MM.1S (cell line): ENCODE measurements around the gene KBTBD3.

Source experiments
- EZH2 ChIP-seq: fragments of 300-600 bp; sonication (generic); optimal IDR thresholded peaks from 2 replicates; pipeline ENCODE3; 2017; ENCODE audit warnings: low read depth, mild to moderate bottlenecking, antibody characterized with exemption, low read length, mixed read lengths
- TF ChIP-seq, protein P1 (sequence below): fragments of 300-600 bp; sonication (generic); IDR thresholded peaks from 2 replicates; pipeline ENCODE4 v1.5.1; 2016; ENCODE audit warnings: antibody characterized with exemption, low read length, mixed read lengths

DNA sequence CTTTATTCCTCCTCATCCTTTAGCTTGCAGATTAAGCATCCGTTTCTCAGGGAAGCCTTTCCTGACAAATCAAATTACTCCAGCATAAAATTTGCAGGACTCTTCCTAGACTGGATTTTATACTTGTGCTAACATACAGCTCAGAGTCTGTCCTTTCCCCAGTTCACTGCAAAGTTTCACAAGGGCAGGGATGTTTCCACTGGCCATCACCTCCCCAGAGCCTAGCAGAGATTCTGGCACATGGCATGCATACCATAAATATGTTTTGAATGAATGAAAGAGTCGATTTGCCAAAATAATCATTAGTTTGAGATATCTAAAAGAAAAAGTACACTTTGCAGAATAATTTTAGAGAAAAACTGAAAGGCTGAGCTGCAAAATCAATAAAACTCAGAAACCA is 65.7 kb downstream of the KBTBD3 start:
- TF ChIP-seq, protein P1, sequence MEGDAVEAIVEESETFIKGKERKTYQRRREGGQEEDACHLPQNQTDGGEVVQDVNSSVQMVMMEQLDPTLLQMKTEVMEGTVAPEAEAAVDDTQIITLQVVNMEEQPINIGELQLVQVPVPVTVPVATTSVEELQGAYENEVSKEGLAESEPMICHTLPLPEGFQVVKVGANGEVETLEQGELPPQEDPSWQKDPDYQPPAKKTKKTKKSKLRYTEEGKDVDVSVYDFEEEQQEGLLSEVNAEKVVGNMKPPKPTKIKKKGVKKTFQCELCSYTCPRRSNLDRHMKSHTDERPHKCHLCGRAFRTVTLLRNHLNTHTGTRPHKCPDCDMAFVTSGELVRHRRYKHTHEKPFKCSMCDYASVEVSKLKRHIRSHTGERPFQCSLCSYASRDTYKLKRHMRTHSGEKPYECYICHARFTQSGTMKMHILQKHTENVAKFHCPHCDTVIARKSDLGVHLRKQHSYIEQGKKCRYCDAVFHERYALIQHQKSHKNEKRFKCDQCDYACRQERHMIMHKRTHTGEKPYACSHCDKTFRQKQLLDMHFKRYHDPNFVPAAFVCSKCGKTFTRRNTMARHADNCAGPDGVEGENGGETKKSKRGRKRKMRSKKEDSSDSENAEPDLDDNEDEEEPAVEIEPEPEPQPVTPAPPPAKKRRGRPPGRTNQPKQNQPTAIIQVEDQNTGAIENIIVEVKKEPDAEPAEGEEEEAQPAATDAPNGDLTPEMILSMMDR: no peak
- no peak for TF ChIP-seq EZH2
